Neural progenitor cell (in vitro differentiated cells): ENCODE results near the gene TRIM27. TPM values are rescaled to one million over a fixed set of nuclear protein-coding genes. Genes with fewer than 3 reads are reported as not detected.

ENCODE experiments used
- DNase-seq: peaks from one replicate; pipeline ENCODE4 v3.0.0-alpha.2; 2016; ENCODE audit warnings: low spot score
- H2AFZ ChIP-seq: fragments of 200-600 bp; sonication (generic); replicated peaks from 2 replicates; pipeline ENCODE4 v1.6.1; 2016; ENCODE audit warnings: antibody characterized with exemption
- H3F3A ChIP-seq: fragments of 200-600 bp; sonication (generic); 2 replicates; pipeline ENCODE4 v1.6.1; 2016; ENCODE audit warnings: antibody characterized with exemption, low read depth
- H3K27ac ChIP-seq: fragments of 200-600 bp; sonication (generic); 2 replicates; pipeline ENCODE4 v1.5.1; 2016; ENCODE audit warnings: mild to moderate bottlenecking
- H3K27me3 ChIP-seq: fragments of 200-600 bp; sonication (generic); 2 replicates; pipeline ENCODE4 v1.6.1; 2016; ENCODE audit warnings: mild to moderate bottlenecking, moderate library complexity
- H3K36me3 ChIP-seq: fragments of 200-600 bp; sonication (generic); 2 replicates; pipeline ENCODE4 v1.5.1; 2016
- H3K4me1 ChIP-seq: fragments of 200-600 bp; sonication (generic); 2 replicates; pipeline ENCODE4 v1.6.1; 2016; ENCODE audit warnings: mixed run types
- H3K4me2 ChIP-seq: fragments of 200-600 bp; sonication (generic); 2 replicates; pipeline ENCODE4 v1.6.1; 2016
- H3K4me3 ChIP-seq: fragments of 200-600 bp; sonication (generic); 2 replicates; pipeline ENCODE4 v1.5.1; 2016
- H3K79me2 ChIP-seq: fragments of 200-600 bp; sonication (generic); 2 replicates; pipeline ENCODE4 v1.6.1; 2016; ENCODE audit warnings: low read depth
- H3K9ac ChIP-seq: fragments of 200-600 bp; sonication (generic); 2 replicates; pipeline ENCODE4 v1.6.1; 2016
- H3K9me3 ChIP-seq: fragments of 200-600 bp; sonication (generic); 2 replicates; pipeline ENCODE4 v1.5.1; 2016; ENCODE audit warnings: low read depth
- H4K20me1 ChIP-seq: fragments of 200-600 bp; sonication (generic); 2 replicates; pipeline ENCODE4 v1.6.1; 2016; ENCODE audit warnings: low read depth
- H3K27ac Mint-ChIP-seq: 3 replicates; pipeline ENCODE4 v1.8.0; 2021; ENCODE audit warnings: mixed read lengths
- H3K27me3 Mint-ChIP-seq: 2 replicates; pipeline ENCODE4 v1.8.0; 2022; ENCODE audit warnings: low read depth, mild to moderate bottlenecking, inconsistent platforms, moderate library complexity, mixed read lengths; ENCODE audit not compliant: insufficient read depth
- H3K36me3 Mint-ChIP-seq: 3 replicates; pipeline ENCODE4 v1.8.0; 2021; ENCODE audit warnings: mixed read lengths
- H3K4me1 Mint-ChIP-seq: 3 replicates; pipeline ENCODE4 v1.8.0; 2021; ENCODE audit warnings: mixed read lengths
- H3K4me3 Mint-ChIP-seq: 3 replicates; pipeline ENCODE4 v1.8.0; 2021; ENCODE audit warnings: mild to moderate bottlenecking, moderate library complexity, mixed read lengths
- H3K9me3 Mint-ChIP-seq: 3 replicates; pipeline ENCODE4 v1.8.0; 2020; ENCODE audit warnings: mixed read lengths
- EZH2 ChIP-seq: fragments of 200-600 bp; sonication (generic); IDR thresholded peaks from 2 replicates; pipeline ENCODE4 v1.6.1; 2017; ENCODE audit warnings: antibody characterized with exemption, mild to moderate bottlenecking, moderate library complexity
- EZH2phosphoT487 ChIP-seq: fragments of 200-600 bp; sonication (generic); IDR thresholded peaks from 2 replicates; pipeline ENCODE4 v1.6.1; 2017; ENCODE audit warnings: antibody characterized with exemption
- total RNA-seq: library from RNA; depleted of rRNA; stranded (reverse); fragments of >200 nt; gene quantifications from 2 replicates; pipeline ENCODE4 v1.2.3, GENCODE V29; 2015; ENCODE audit warnings: low replicate concordance
- TF ChIP-seq, protein P1 (sequence below): fragments of 200-600 bp; sonication (generic); IDR thresholded peaks from 2 replicates; pipeline ENCODE4 v1.5.1; 2017; ENCODE audit warnings: antibody characterized with exemption, mild to moderate bottlenecking

TRIM27 gene
- total RNA-seq, 1 donor from 2014 or later: 69.0 TPM

DNA sequence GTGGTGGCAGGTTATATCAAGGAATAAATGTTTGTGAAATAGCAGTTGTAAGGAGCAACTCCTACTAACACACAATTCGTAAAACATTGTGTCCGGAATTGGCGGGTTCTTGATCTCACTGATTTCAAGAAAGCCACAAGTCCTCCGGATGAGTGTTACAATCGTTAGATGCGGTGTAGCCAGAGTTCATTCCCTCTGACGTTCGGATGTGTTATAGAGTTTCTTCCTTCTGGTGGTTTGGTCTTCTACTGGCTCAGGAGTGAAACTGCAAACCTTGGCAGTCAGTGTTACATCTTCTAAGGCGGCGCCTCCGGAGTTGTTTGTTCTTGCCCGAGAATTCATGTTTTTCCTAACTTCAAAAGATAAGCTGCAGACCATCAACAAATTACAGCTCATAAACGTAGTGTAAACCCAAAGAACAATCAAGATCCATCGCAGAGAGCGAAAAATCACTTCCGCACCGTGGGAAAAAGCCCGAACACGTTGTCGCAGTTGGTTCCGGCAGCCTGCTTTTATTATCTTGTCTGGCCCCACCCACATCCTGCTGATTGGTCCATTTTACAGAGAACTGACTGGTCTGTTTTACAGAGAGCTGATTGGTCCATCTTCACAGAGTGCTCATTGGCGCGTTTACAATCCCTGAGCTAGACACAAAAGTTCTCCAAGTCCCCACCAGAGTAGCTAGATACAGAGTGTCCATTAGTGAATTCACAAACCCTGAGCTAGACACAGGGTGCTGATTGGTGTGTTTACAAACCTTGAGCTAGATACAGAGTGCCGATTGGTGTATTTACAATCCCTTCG is 58.2 kb downstream of the TRIM27 start:
- Histone ChIP-seq H3K9me3 (no peaks in the 10 kb centered on the region), H3K4me3 (peak overlapping the region; percentile 57), H2AFZ (no peak overlapping the region), H4K20me1 (no peaks in the 10 kb centered on the region), H3F3A (peaks cover 35% of the 10 kb centered on the region), H3K4me2 (no peak overlapping the region), H3K36me3 (no peaks in the 10 kb centered on the region), H3K4me1 (no peaks in the 10 kb centered on the region), H3K9ac (no peak overlapping the region), H3K27me3 (peaks cover 16% of the 10 kb centered on the region), H3K27ac (no peak overlapping the region), H3K79me2 (no peaks in the 10 kb centered on the region)
- peaks cover 22% of the 10 kb centered on the region for H3K4me1 Mint-ChIP-seq
- TF ChIP-seq, protein P1, sequence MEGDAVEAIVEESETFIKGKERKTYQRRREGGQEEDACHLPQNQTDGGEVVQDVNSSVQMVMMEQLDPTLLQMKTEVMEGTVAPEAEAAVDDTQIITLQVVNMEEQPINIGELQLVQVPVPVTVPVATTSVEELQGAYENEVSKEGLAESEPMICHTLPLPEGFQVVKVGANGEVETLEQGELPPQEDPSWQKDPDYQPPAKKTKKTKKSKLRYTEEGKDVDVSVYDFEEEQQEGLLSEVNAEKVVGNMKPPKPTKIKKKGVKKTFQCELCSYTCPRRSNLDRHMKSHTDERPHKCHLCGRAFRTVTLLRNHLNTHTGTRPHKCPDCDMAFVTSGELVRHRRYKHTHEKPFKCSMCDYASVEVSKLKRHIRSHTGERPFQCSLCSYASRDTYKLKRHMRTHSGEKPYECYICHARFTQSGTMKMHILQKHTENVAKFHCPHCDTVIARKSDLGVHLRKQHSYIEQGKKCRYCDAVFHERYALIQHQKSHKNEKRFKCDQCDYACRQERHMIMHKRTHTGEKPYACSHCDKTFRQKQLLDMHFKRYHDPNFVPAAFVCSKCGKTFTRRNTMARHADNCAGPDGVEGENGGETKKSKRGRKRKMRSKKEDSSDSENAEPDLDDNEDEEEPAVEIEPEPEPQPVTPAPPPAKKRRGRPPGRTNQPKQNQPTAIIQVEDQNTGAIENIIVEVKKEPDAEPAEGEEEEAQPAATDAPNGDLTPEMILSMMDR: no peak
- no peak for TF ChIP-seq EZH2
- no peak for TF ChIP-seq EZH2phosphoT487
- peak overlapping the region; percentile 93 for H3K4me3 Mint-ChIP-seq
- peaks cover 15% of the 10 kb centered on the region for H3K9me3 Mint-ChIP-seq
- peak; percentile 70 for DNase-seq
- H3K36me3 Mint-ChIP-seq: peaks cover 7% of the 10 kb centered on the region
- peaks cover 20% of the 10 kb centered on the region for H3K27me3 Mint-ChIP-seq
- H3K27ac Mint-ChIP-seq: peak overlapping the region; percentile 63

DNA sequence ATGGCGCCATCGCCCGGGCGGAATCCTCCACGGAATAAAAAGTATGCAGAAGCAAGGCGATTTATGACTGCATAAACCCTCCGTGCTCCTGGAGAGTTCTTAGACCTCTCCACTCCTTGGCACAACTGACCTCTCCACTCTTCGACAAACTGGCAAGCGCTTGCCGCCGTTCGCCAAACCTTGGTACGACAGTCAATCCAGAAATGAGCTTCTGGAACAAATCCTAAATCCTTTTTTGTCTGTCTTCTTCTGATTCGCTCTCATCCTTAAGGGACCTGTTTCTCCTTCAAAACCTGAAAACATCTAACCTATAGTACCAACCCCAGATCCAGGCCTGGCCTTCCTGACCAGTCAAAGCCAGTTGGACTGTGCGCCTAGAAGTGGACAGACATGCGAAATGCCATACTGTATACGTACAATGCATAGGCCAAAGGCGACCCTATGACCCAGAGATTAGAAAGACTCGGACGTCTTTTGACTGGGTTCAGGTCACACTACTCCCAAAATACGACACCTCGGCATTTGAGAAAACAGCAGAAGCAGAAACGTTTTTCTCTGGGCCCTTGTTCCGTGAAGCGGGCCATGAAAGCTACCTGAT is 59.4 kb downstream of the TRIM27 start:
- H3K27ac Mint-ChIP-seq: peak overlapping the region; percentile 99

DNA sequence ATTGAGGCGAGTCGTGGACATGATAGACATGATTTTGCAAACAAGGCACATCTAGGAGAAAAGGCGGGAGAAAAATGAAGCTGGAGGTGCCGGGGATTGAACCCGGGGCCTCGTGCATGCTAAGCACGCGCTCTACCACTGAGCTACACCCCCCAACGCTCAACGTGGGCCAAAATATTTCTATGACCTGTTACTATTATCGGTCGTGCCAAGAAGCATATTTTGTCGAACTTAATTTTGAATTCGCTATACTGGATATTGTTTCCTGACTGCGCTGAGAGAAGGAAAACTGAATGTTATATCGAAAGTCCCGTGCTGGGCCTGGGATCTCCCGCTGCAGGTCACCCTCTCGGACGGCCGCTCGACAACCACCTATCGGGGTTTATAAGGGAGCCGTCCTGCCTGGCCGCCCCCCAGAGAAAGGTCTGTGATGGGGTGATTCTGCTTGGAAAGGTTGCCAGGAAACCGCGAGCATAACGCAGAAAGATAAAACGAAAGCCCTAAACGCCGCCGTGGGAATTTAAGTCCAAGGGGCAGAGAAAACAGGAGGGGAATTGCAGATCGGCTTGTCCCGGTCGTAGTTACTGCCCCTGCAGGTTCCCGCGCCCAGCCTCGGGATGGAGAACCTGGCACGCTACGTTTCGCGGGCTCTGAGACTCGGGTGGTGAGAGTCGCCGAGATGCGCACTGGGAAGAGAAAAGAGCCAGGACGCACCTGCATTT is 60.0 kb downstream of the TRIM27 start:
- peak overlapping the region; percentile 93 for H3K4me3 Mint-ChIP-seq
- H3K9ac ChIP-seq: no peak overlapping the region
- peak overlapping the region; percentile 99 for H3K27ac Mint-ChIP-seq
- H3K9me3 ChIP-seq: no peaks in the 10 kb centered on the region
- no peaks in the 10 kb centered on the region for H3K79me2 ChIP-seq
- peak overlapping the region; percentile 80 for H3K4me2 ChIP-seq
- peaks cover 15% of the 10 kb centered on the region for H3K9me3 Mint-ChIP-seq
- H3K27ac ChIP-seq: no peak overlapping the region
- H3K27me3 ChIP-seq: peaks cover 16% of the 10 kb centered on the region
- TF ChIP-seq EZH2 (no peak), EZH2phosphoT487 (no peak)
- TF ChIP-seq, protein P1: no peak
- H3K4me1 ChIP-seq: no peaks in the 10 kb centered on the region
- peaks cover 7% of the 10 kb centered on the region for H3K36me3 Mint-ChIP-seq
- H3K36me3 ChIP-seq: no peaks in the 10 kb centered on the region
- H4K20me1 ChIP-seq: no peaks in the 10 kb centered on the region
- H3K27me3 Mint-ChIP-seq: peaks cover 20% of the 10 kb centered on the region
- H3F3A ChIP-seq: peaks cover 35% of the 10 kb centered on the region
- H3K4me3 ChIP-seq: peak overlapping the region; percentile 88
- peak; percentile 82 for DNase-seq
- peaks cover 22% of the 10 kb centered on the region for H3K4me1 Mint-ChIP-seq
- H2AFZ ChIP-seq: peak overlapping the region; percentile 93

More for the DNA sequence above, 59.4 kb downstream of the TRIM27 start:
- Histone ChIP-seq H3K4me1 (no peaks in the 10 kb centered on the region), H3K27ac (no peak overlapping the region), H3K36me3 (no peaks in the 10 kb centered on the region), H3K27me3 (peaks cover 16% of the 10 kb centered on the region), H3K4me2 (peak overlapping the region; percentile 80), H3K79me2 (no peaks in the 10 kb centered on the region), H3F3A (peaks cover 35% of the 10 kb centered on the region), H3K9me3 (no peaks in the 10 kb centered on the region), H3K4me3 (peak overlapping the region; percentile 88), H2AFZ (peak overlapping the region; percentile 93), H3K9ac (no peak overlapping the region), H4K20me1 (no peaks in the 10 kb centered on the region)
- Mint-ChIP-seq H3K36me3 (peaks cover 7% of the 10 kb centered on the region), H3K4me3 (peak overlapping the region; percentile 93), H3K27me3 (peaks cover 20% of the 10 kb centered on the region), H3K4me1 (peaks cover 22% of the 10 kb centered on the region), H3K9me3 (peaks cover 15% of the 10 kb centered on the region)
- TF ChIP-seq EZH2phosphoT487 (no peak), EZH2 (no peak)
- TF ChIP-seq, protein P1: peak; percentile 25
- no peak for DNase-seq
